HG02678 (cell line): Measurements from ENCODE around the gene LAMA2.
"Not testable (repeated sequence)": the region's sequence is repeated elsewhere in the genome, so short reads cannot be mapped to it uniquely, and the experiment has no call there.

Source experiments
- ATAC-seq: cut with Tn5 transposase; IDR thresholded peaks from one replicate; pipeline ENCODE4 v1.9.1; 2021; ENCODE audit warnings: mild to moderate bottlenecking, moderate library complexity; ENCODE audit not compliant: unreplicated experiment

Gene LAMA2

GRCh38 chr6:129114636-129115391 lies 231.9 kb downstream of the LAMA2 start:
- no peak for ATAC-seq

- ATAC-seq, result no peak
These were observed 232.5 kb downstream of the LAMA2 start for GRCh38 chr6:129115471-129115870.

- ATAC-seq, result no peak
These were observed 234.4 kb downstream of the LAMA2 start for GRCh38 chr6:129117355-129117754.

- no peak for ATAC-seq
These were observed 238.1 kb downstream of the LAMA2 start for GRCh38 chr6:129120856-129121638.

GRCh38 chr6:129124347-129124746 lies 241.4 kb downstream of the LAMA2 start:
- ATAC-seq, result no peak

GRCh38 chr6:129130106-129130505 lies 247.2 kb downstream of the LAMA2 start:
- no peak for ATAC-seq

- ATAC-seq, result no peak
These were observed 248.2 kb downstream of the LAMA2 start for GRCh38 chr6:129130959-129131681.

GRCh38 chr6:129133770-129134192 lies 250.8 kb downstream of the LAMA2 start:
- no peak for ATAC-seq

GRCh38 chr6:129134535-129134934 lies 251.6 kb downstream of the LAMA2 start:
- ATAC-seq, result no peak

GRCh38 chr6:129135451-129135850 lies 252.5 kb downstream of the LAMA2 start:
- no peak for ATAC-seq

GRCh38 chr6:129136751-129137150 lies 253.8 kb downstream of the LAMA2 start:
- no peak for ATAC-seq

- ATAC-seq, result no peak
These were observed 255.9 kb downstream of the LAMA2 start for GRCh38 chr6:129138739-129139405.

- no peak for ATAC-seq
These were observed 257.6 kb downstream of the LAMA2 start for GRCh38 chr6:129140526-129140925.

GRCh38 chr6:129141499-129141898 lies 258.6 kb downstream of the LAMA2 start:
- no peak for ATAC-seq

- ATAC-seq, result no peak
These were observed 264.0 kb downstream of the LAMA2 start for GRCh38 chr6:129146902-129147301.

GRCh38 chr6:129150507-129150906 lies 267.6 kb downstream of the LAMA2 start:
- no peak for ATAC-seq

GRCh38 chr6:129153257-129153656 lies 270.3 kb downstream of the LAMA2 start:
- no peak for ATAC-seq

GRCh38 chr6:129159242-129159641 lies 276.3 kb downstream of the LAMA2 start:
- not testable (repeated sequence) for ATAC-seq

- ATAC-seq, result no peak
These were observed 279.7 kb downstream of the LAMA2 start for GRCh38 chr6:129162605-129163004.

- ATAC-seq, result no peak
These were observed 280.6 kb downstream of the LAMA2 start for GRCh38 chr6:129163551-129163950.

GRCh38 chr6:129164032-129164431 lies 281.1 kb downstream of the LAMA2 start:
- no peak for ATAC-seq
